Ovary (tissue), 9 donors: ENCODE results near the gene TMEM266. TPM values are rescaled to one million over a fixed set of nuclear protein-coding genes. Genes with fewer than 3 reads are reported as not detected.
A peak's percentile ranks its signal among the peaks of the same experiment; 100 is the strongest.

Experiments used
- DNase-seq, 5 donors: peaks; one replicate each; pipeline ENCODE4 v3.0.0-alpha.2; 2019 to 2020
- H3K27ac ChIP-seq, 2 donors: fragments of 200-600 bp; one replicate each; pipeline versions ENCODE4 v1.5.1 to v1.8.0; 2019 to 2022
- H3K27me3 ChIP-seq: fragments of 200-600 bp; one replicate; pipeline ENCODE4 v1.8.0; 2022
- H3K36me3 ChIP-seq: fragments of 200-600 bp; sonication (generic); one replicate; pipeline ENCODE4 v1.5.1; 2019
- H3K4me1 ChIP-seq: one replicate; pipeline ENCODE4 v1.8.1; 2013; ENCODE audit warnings: mild to moderate bottlenecking, moderate library complexity; ENCODE audit not compliant: insufficient read depth
- H3K4me3 ChIP-seq: fragments of 200-600 bp; sonication (generic); one replicate; pipeline ENCODE4 v1.5.1; 2017
- H3K9me3 ChIP-seq, 2 donors: fragments of 200-600 bp in 1 of 2; sonication (generic) in 1 of 2; one replicate each; pipeline versions ENCODE4 v1.5.1 to v1.8.1; 2013 to 2019; ENCODE audit warnings: mild to moderate bottlenecking in 1 of 2, moderate library complexity in 1 of 2
- CTCF ChIP-seq, 3 donors: fragments of 450-650 bp in 2 of 3; fragments of 200-600 bp in 1 of 3; IDR thresholded peaks; one replicate each; pipeline versions ENCODE4 v1.5.1 to v1.8.0; 2016 to 2022; ENCODE audit warnings: antibody characterized with exemption in 3 of 3, mild to moderate bottlenecking in 1 of 3
- EP300 ChIP-seq: sonication (generic); formaldehyde crosslinking; IDR thresholded peaks from one replicate; pipeline ENCODE4 v1.6.1; 2017; ENCODE audit warnings: antibody characterized with exemption
- POLR2A ChIP-seq: fragments of 450-650 bp; IDR thresholded peaks from one replicate; pipeline ENCODE4 v1.6.1; 2017; ENCODE audit warnings: antibody characterized with exemption, mild to moderate bottlenecking, moderate library complexity
- WGBS, 3 donors: extraction: QIAGEN DNeasy Blood & Tissue Kit in 1 of 3; methylation state at CpG; one replicate each; pipeline versions ENCODE4 v1.1.5 to v1.1.7; 2013 to 2017; 5-methylcytosine and 5-hydroxymethylcytosine counted together
- intact Hi-C, 4 donors: fragments of 100-400 bp; cut with DNase I; formaldehyde crosslinking; loops; one replicate each; pipeline versions ENCODE4 v1.11.0 to v1.15.1; 2022 to 2023
- polyA plus RNA-seq, 2 donors: library from polyadenylated mRNA; stranded (reverse); fragments of 200-250 nt in 1 of 2; fragments of 350-450 nt in 1 of 2; fragmentation: Illumina TruSeq in 1 of 2; extraction: RNeasy Lipid Tissue Mini Kit (QIAGEN cat#74804) in 1 of 2; gene quantifications; one replicate each; pipeline ENCODE4 v1.2.3, GENCODE V29; 2013 to 2014
- total RNA-seq, 7 donors: library from RNA; depleted of rRNA in 2 of 7; stranded (reverse); fragments of >200 nt in 2 of 7; fragmentation: NEBNext Ultra II Directional in 3 of 7; extraction: Animal tissue kit (Norgen Biotek cat#: 25700) in 3 of 7; gene quantifications; one replicate each; pipeline versions ENCODE4 v1.1.0 to v1.2.4, GENCODE V29; 2016 to 2023
- donor health status: DM: no; HTN: no; CAD: no; lungs with moderate emphysema.
- donor health status: DM: no; HTN: no; CAD: no.
- donor health status: Bipolar disorder and iron deficiency.
- donor health status: DM: yes; HTN: yes; CAD: no.
- donor health status: DM: no; HTN: no; CAD: no.
- donor health status: DM: yes; HTN: yes; CAD: no.

TMEM266 gene
- total and polyA plus RNA-seq, 9 donors, result 0.11 to 0.13 TPM; not detected in 7

- WGBS, 3 donors, result 68 to 79% (median 69%) methylated on average over 5 of the region's 5 CpGs
- no peaks in the 10 kb centered on the region for H3K27me3 ChIP-seq
- intact Hi-C loops, result no loop called here
Measured at GRCh38 chr15:76146812-76147211, 87.0 kb downstream of the TMEM266 start.

GRCh38 chr15:76147906-76148570 lies 88.3 kb downstream of the TMEM266 start:
- Histone ChIP-seq H3K4me1 (peaks cover 3% of the 10 kb centered on the region), H3K9me3 (no peaks in the 10 kb centered on the region), H3K27me3 (no peaks in the 10 kb centered on the region), H3K4me3 (no peak overlapping the region), H3K27ac (no peak overlapping the region), H3K36me3 (no peaks in the 10 kb centered on the region)
- peak; percentile 41 to 77 (median 66) for DNase-seq
- WGBS, 3 donors, result 10 to 12% (median 12%) methylated on average over 21 of the region's 21 CpGs
- TF ChIP-seq EP300 (no peak), CTCF (IDR thresholded peaks at IDR 0.05) (peak; percentile 58 to 78 (median 76))
- intact Hi-C loops, result no loop called here

More at GRCh38 chr15:76146812-76147211, 87.0 kb downstream of the TMEM266 start:
- Histone ChIP-seq H3K9me3 (no peaks in the 10 kb centered on the region), H3K27ac (no peak overlapping the region), H3K4me3 (no peak overlapping the region), H3K4me1 (peaks cover 3% of the 10 kb centered on the region), H3K36me3 (no peaks in the 10 kb centered on the region)
- TF ChIP-seq POLR2A (no peak), CTCF (IDR thresholded peaks at IDR 0.05) (no peak), EP300 (no peak)
- DNase-seq, result no peak

DNA sequence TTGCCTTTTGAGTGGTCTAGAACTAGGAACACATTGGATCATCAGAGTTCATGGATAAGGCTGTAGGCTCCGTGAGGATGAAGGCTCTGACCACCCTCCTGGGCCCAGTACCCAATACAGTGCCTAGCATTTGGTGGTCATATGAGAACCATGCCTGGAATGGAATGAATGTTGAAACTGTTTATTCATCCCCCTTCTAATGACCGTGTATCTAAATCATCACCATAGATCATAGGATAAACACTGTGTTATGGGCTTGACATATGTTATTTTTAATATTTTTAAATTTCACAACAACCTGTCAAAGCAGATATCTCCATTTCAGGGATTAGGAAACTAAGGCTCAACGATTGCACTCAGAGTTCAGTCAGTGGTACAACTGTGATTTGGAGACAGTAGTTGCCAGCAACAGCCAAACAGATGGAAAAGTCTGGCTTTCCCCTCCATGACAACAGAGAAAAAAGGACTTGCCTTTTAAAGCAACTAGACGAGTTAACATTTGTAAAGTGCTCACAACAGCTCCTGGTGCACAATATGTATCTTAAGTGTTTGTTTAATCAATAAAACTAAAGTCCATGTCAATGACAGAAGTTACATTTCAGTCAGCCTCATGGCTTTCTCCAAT lies 89.6 kb downstream of the TMEM266 start:
- intact Hi-C loops, result no loop called here
- H3K27me3 ChIP-seq, result no peaks in the 10 kb centered on the region
- H3K27ac ChIP-seq, result no peak overlapping the region
- TF ChIP-seq CTCF (IDR thresholded peaks at IDR 0.05) (no peak), EP300 (no peak), POLR2A (no peak)
- no peaks in the 10 kb centered on the region for H3K9me3 ChIP-seq
- peaks cover 3% of the 10 kb centered on the region for H3K4me1 ChIP-seq
- WGBS, 3 donors, result 53 to 70% (median 55%) methylated on average over 4 of the region's 4 CpGs
- no peak for DNase-seq
- no peaks in the 10 kb centered on the region for H3K36me3 ChIP-seq
- H3K4me3 ChIP-seq, result no peak overlapping the region

GRCh38 chr15:76150513-76150912 lies 90.7 kb downstream of the TMEM266 start:
- no peaks in the 10 kb centered on the region for H3K27me3 ChIP-seq
- H3K27ac ChIP-seq, result no peak overlapping the region
- no peak for DNase-seq
- peaks cover 3% of the 10 kb centered on the region for H3K4me1 ChIP-seq
- H3K9me3 ChIP-seq, result no peaks in the 10 kb centered on the region
- no peaks in the 10 kb centered on the region for H3K36me3 ChIP-seq
- TF ChIP-seq CTCF (IDR thresholded peaks at IDR 0.05) (no peak), EP300 (no peak), POLR2A (no peak)
- intact Hi-C loops, result no loop called here
- no peak overlapping the region for H3K4me3 ChIP-seq
- 54 to 62% (median 57%) methylated on average over 7 of the region's 7 CpGs for WGBS, 3 donors
